NCI-H2107 treated with DMSO at 0.1 percent for 48 hours (cell line): ENCODE measurements around the gene C19orf25.

Experiments used
- DNase-seq: peaks from one replicate; lab custom pipeline; 2025; ENCODE audit not compliant: unreplicated experiment; lab: John Stamatoyannopoulos, UW

Gene C19orf25

GRCh38 chr19:1466461-1467214 is 12.4 kb downstream of the C19orf25 start:
- DNase-seq = no peak

GRCh38 chr19:1466018-1466460 is 13.0 kb downstream of the C19orf25 start:
- DNase-seq = no peak

GRCh38 chr19:1465191-1466016 is 13.6 kb downstream of the C19orf25 start:
- no peak for DNase-seq

DNA sequence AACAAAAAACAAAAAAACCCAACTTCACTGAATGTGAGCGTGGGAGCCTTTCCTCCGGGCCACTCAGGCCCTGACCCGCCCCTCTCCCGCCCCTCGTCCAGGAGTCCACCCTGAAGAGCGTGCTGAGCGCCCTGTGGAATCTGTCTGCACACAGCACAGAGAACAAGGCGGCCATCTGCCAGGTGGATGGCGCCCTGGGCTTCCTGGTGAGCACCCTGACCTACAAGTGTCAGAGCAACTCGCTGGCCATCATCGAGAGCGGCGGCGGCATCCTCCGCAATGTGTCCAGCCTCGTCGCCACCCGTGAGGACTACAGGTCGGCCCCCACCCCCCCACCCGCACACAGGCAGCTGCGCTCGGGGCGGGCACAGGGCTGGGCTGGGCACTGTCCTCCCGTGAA is 17.2 kb downstream of the C19orf25 start:
- DNase-seq = no peak

DNA sequence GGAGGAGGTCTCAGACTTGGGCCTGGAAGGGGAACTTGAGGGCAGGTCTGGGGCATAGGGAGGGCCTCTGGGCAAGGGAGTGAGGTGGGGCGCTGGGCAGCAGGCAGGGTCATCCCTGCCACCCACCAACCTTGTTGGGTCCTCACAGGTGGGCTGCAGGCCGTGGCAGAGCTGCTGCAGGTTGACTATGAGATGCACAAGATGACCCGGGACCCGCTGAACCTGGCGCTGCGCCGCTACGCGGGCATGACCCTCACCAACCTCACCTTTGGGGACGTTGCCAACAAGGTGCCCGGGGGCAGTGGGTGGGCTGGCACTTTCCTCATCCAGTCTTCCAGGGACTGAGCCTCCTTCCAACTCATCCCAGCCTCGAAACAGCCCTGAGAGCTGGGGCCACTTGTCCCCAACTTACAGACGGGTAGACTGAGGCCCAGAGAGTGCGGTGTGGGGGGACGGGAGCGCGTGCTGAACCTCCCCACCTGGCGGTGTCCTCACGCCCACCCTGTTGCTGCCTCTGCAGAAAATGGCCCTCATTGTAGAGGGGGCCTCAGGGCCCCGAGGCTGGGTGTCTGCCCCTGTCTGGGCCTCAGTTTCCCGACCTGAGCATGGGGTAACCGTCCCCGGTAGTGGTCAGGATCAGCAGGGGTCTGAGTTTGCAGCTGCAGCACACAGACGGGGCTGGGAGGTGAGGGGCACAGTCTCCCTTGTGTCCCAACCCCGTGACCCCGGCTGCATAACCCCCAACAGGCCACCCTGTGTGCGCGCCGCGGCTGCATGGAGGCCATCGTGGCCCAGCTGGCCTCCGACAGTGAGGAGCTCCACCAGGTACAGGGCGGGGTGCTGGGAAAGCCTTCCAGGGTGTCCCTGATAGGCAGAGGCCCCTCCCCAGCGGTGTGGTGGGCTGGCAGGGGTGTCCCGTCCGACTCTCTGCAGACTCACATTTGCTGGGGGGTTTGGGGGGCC is 18.7 kb downstream of the C19orf25 start:
- DNase-seq = no peak

GRCh38 chr19:1459479-1459878 is 19.5 kb downstream of the C19orf25 start:
- DNase-seq = no peak

- no peak for DNase-seq
These were observed 21.1 kb downstream of the C19orf25 start for GRCh38 chr19:1457892-1458291.

- DNase-seq = no peak
These were observed 21.8 kb downstream of the C19orf25 start for GRCh38 chr19:1457031-1457739.

GRCh38 chr19:1456121-1456900 is 22.7 kb downstream of the C19orf25 start:
- DNase-seq = no peak

DNA sequence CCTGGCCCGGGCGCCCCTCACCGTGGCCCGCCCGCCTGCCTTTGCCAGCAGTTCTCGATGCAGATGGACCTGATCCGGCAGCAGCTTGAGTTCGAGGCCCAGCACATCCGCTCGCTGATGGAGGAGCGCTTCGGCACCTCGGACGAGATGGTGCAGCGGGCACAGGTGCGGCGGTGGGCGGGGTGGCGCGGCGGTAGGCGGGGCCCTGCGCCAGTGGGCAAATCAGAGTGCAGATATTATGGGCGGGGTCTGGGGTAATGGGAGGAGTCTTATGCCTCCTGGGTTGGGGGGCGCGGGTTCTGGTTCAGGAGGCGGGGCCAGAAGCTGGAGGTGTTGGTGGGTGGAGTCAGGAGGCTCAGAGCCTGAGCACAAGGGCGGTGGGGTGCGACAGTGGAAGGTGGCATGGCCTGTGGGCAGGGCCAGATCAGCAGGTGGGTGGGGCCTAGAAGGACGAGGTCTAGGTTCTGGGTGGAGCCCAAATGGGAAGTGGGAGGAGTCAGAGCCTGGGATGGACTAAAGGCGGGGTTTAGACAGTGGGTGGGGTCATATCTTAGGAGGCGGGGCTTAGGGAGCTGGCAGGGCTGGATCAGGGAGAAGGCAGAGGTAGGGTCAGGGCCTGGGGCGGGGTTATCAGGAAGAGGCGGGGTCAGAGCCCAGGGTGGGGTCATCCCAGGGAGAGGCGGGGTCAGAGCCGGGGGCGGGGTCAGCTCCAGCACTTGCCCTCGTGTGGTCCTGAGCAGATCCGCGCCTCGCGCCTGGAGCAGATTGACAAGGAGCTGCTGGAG is 23.5 kb downstream of the C19orf25 start:
- no peak for DNase-seq

GRCh38 chr19:1455002-1455335 is 24.0 kb downstream of the C19orf25 start:
- no peak for DNase-seq

DNA sequence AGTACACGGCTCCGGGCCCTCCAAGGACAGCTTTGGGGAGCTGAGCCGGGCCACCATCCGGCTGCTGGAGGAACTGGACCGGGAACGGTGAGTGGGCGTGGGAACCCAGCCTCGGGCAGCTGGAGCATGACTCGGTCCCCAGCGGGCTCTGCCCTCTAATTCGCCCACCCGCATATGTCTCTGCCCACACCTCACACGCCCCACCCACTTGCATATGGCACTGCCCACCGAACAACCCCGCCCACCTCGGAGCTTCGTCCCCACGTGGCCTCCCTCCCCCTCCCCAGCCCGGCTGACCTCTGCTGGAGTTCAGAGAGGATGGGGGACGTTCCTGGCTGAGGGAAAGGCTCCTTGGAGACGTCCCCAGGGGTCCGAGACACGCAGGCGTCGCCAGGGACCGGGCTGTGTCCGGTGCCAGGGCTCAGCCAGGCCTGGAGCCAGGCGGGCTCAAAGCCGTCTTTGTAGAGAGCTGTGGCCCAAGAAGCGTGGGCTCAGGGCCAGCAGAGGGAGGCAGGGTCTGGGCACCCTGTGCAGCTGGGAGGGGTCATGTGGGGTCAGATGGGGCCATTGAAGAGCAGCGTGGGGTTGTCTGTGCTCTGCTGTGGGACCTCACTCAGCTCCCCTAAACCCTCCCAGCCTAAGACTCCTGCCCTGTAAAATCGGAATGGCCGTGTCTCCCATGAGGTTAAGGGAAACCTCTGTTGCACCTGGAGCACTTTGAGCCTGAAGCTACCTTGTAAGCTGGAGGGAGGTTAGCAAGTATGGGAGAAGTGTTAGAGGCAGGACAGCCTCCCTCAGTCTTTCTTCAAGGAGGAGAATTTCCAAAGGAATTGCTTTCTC is 25.3 kb downstream of the C19orf25 start:
- DNase-seq = no peak

DNA sequence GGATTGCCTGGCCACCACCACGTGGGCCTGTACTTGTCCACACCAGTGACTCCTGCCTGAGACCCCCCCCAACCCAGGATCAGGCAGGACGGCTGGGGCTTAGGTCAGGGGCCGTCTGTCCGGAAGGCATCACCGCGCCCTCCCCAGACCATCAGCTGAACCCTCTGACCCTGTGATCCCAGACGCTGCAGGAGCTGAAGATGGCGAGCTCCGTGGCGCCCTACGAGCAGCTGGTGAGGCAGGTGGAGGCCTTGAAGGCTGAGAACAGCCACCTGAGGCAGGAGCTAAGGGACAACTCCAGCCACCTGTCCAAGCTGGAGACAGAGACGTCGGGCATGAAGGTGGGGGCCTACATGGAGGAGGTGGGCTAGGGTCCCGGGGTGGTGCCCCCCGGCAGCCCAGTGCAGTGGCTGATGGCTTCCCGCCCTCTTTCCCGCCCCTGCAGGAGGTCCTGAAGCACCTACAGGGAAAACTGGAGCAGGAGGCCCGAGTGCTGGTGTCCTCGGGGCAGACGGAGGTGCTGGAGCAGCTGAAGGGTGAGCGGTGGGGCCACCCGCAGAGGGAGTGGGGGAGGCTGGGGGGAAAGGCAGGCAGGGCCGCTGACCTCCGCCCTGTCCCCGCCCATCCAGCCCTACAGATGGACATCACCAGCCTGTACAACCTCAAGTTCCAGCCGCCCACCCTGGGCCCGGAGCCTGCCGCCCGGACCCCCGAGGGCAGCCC is 26.1 kb downstream of the C19orf25 start:
- no peak for DNase-seq

DNA sequence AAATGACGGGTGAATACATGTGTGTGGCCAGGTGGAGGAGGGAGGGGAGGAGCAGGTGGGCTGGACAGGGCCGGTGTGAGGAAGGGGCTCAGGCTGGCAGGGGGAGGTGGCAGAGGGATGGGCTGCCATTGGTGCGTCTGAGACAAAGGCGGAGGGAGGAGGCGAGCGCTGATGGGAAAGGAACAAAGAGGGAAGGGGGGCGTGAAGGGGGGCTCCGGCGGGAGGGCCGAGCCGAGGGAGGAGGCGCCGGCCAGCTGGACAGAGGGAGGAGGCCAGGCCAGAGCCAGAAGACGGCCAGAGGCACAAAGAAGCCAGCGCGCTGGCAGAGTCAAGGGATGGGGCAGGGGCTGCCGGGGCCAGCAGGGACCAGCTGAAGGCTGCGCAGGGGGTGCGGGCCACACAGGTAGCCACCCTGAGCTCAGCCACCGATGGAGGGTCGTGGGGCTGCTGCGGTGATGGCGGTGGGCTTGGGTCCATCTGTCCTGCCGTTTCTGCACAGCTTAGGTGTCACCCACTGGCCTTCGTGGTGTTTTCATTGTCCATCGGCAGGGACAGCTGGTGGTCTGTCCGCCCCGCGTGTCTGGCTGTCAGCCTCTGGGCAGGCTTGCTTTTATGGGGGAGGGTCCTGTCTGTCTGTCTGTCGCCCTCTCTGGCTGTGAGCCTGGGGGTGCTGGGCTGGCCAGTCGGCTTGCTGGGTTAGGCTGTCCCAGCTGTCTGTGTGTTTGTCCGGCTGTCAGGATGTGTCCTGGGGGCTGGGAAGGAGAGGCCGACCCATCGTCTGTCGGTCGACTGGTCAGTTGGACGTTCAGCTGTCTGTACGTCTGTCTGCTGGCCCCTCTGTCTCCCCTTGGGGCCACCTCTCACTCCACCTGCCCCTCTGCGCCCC is 26.9 kb downstream of the C19orf25 start:
- DNase-seq = no peak

DNA sequence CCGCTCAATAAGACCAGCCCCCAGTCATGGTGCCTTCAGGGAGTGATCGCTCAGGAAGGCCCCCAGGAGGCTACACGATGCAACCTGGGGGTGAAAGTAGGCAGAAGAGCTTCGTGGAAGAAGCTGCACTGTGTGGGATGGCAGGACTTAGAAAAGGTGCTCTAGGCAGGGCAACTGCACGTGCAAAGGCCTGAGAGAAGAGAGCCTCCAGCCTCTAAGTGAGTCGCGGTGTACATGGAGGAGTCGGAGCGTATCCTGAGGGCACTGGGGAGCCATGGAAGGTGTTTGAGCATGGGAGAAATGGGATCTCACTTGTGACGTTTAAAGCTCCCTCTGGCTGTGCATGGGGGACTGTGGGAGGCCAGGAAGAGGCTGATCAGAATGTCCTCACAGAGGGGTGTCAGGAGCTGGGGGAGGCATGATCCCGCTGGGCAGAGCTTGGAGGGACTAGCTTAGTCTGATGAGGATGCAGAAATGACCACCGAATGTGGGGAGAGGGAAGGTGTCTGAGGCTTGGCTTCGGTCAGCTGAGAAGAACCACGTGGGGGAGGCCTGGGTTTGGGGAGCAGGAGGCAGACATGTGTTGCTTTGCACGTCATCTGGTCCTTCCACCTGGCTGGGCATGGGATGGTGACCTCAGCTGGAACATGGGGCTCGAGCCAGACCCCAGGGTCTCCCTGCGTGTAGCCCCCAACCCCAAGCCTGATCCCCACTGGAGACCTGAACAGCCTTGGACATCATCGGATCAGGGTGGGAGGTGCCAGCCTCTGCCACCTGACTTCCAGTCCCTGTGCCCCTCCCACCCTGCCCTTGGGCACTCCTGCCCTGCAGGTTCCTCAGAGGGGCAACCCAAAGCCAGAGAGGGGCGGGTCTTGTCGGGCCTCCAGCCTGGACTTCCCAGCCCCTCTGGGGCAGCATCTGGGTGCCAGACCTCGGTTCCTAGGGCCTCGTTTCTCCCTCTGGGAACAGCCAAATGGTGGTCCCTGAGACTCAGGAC is 28.0 kb downstream of the C19orf25 start:
- DNase-seq = no peak
